ENCODE results near the gene NOL6. TPM values are rescaled to one million over a fixed set of nuclear protein-coding genes. Genes with fewer than 3 reads are reported as not detected.

Gene NOL6
- polyA plus RNA-seq, 1 donor from 2014 or later, result 15.5 TPM

DNA sequence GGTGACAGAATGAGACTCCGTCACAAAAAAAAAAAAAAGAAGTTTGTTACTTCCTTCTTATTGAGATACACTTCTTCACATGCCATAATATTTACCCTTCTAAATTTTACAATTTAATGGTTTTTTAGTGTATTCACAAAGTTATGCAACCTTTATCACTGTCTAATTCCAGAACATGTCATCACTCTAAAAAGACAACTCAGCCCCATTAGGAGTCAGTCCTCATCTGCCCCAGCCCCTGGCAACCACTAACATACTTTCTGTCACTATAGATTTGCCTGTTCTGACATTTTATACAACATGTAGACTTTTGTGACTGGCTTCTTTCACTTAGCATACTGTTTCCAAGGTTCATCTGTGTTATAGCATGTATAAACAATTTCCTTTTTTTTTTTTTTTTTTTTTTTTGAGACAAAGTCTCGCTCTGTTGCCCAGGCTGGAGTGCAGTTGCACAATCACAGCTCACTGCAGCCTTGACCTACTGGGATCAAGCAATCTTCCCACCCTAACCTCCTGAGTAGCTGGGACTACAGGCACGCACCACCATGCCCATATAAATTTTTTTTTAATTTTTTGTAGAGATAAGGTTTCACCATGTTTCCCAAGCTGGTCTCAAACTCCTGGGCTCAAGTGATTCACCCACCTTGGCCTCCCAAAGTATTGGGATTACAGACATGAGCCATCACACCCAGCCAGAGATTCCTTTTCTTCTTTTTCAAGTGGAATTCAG, 44.3 kb downstream of the NOL6 start:
- H3K4me2 ChIP-seq (ENCODE audit: low read length), result no peak overlapping the region
- TF ChIP-seq RAD21 (conservative IDR thresholded peaks at IDR 0.05), result no peak
- no peak for TF ChIP-seq EP300 (conservative IDR thresholded peaks at IDR 0.05; ENCODE audit: poor library complexity, severe bottlenecking)
- TF ChIP-seq EZH2 (IDR thresholded peaks at IDR 0.05; ENCODE audit: borderline replicate concordance, insufficient read depth, low read length, poor library complexity, severe bottlenecking), result no peak
- TF ChIP-seq MXI1 (conservative IDR thresholded peaks at IDR 0.05; ENCODE audit: poor library complexity, severe bottlenecking), result no peak
- no peak for TF ChIP-seq SMC3 (conservative IDR thresholded peaks at IDR 0.05; ENCODE audit: poor library complexity)
- TF ChIP-seq, protein P1, sequence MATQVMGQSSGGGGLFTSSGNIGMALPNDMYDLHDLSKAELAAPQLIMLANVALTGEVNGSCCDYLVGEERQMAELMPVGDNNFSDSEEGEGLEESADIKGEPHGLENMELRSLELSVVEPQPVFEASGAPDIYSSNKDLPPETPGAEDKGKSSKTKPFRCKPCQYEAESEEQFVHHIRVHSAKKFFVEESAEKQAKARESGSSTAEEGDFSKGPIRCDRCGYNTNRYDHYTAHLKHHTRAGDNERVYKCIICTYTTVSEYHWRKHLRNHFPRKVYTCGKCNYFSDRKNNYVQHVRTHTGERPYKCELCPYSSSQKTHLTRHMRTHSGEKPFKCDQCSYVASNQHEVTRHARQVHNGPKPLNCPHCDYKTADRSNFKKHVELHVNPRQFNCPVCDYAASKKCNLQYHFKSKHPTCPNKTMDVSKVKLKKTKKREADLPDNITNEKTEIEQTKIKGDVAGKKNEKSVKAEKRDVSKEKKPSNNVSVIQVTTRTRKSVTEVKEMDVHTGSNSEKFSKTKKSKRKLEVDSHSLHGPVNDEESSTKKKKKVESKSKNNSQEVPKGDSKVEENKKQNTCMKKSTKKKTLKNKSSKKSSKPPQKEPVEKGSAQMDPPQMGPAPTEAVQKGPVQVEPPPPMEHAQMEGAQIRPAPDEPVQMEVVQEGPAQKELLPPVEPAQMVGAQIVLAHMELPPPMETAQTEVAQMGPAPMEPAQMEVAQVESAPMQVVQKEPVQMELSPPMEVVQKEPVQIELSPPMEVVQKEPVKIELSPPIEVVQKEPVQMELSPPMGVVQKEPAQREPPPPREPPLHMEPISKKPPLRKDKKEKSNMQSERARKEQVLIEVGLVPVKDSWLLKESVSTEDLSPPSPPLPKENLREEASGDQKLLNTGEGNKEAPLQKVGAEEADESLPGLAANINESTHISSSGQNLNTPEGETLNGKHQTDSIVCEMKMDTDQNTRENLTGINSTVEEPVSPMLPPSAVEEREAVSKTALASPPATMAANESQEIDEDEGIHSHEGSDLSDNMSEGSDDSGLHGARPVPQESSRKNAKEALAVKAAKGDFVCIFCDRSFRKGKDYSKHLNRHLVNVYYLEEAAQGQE (IDR thresholded peaks at IDR 0.05; ENCODE audit: borderline replicate concordance), result no peak
- TF ChIP-seq, protein P2, sequence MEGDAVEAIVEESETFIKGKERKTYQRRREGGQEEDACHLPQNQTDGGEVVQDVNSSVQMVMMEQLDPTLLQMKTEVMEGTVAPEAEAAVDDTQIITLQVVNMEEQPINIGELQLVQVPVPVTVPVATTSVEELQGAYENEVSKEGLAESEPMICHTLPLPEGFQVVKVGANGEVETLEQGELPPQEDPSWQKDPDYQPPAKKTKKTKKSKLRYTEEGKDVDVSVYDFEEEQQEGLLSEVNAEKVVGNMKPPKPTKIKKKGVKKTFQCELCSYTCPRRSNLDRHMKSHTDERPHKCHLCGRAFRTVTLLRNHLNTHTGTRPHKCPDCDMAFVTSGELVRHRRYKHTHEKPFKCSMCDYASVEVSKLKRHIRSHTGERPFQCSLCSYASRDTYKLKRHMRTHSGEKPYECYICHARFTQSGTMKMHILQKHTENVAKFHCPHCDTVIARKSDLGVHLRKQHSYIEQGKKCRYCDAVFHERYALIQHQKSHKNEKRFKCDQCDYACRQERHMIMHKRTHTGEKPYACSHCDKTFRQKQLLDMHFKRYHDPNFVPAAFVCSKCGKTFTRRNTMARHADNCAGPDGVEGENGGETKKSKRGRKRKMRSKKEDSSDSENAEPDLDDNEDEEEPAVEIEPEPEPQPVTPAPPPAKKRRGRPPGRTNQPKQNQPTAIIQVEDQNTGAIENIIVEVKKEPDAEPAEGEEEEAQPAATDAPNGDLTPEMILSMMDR (IDR thresholded peaks at IDR 0.05; ENCODE audit: poor library complexity, severe bottlenecking), result no peak
- TF ChIP-seq TAF1 (IDR thresholded peaks at IDR 0.05; ENCODE audit: low read depth), result no peak
- no peak for TF ChIP-seq POLR2AphosphoS5 (IDR thresholded peaks at IDR 0.05)
- H3K79me2 ChIP-seq (replicated peaks; ENCODE audit: insufficient read depth, low read length), result no peaks in the 10 kb centered on the region
- H3K9me3 ChIP-seq (ENCODE audit: low read length), result no peaks in the 10 kb centered on the region
- no peak overlapping the region for H3K9ac ChIP-seq (ENCODE audit: low read length)
- H3K4me3 ChIP-seq (ENCODE audit: low read length), result no peak overlapping the region
- H2AFZ ChIP-seq (ENCODE audit: low read depth, low read length), result no peak overlapping the region
- no peaks in the 10 kb centered on the region for H3K36me3 ChIP-seq (ENCODE audit: insufficient read depth, low read length)
- no peaks in the 10 kb centered on the region for H4K20me1 ChIP-seq (ENCODE audit: insufficient read depth)
- H3K27ac ChIP-seq (ENCODE audit: low read length), result no peak overlapping the region
- H3K27me3 ChIP-seq (ENCODE audit: insufficient read depth, low read depth, low read length), result no peaks in the 10 kb centered on the region
- no peaks in the 10 kb centered on the region for H3F3A ChIP-seq (ENCODE audit: insufficient read depth, low read length, poor library complexity, severe bottlenecking)
- H3K9me2 ChIP-seq (ENCODE audit: insufficient read depth, low read length), result no peaks in the 10 kb centered on the region

DNA sequence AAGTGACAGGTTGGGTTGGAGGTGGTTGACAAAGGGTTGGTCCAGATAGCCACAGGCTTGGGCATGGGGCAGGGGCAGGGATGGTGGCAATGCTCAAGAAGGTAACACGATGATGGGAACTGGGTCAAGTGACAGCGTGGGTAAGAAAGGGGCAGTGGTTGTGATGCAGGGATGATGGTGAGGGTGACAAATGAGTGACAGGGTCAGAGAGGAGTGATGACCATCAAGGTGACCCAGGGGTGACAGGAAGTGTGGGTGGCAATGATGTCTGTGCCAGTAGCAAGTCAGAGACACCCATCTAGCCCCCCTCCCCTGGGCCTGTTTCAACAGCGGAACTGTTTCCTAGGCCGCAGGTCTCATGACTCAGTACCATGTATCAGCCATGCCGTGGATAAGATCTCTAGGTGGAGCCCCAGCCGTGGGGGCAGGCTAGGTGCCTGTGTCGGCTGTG, 46.9 kb downstream of the NOL6 start:
- H3K4me2 ChIP-seq (ENCODE audit: low read length), result no peak overlapping the region
- H3F3A ChIP-seq (ENCODE audit: insufficient read depth, low read length, poor library complexity, severe bottlenecking), result no peaks in the 10 kb centered on the region
- no peaks in the 10 kb centered on the region for H3K27me3 ChIP-seq (ENCODE audit: insufficient read depth, low read depth, low read length)
- no peaks in the 10 kb centered on the region for H4K20me1 ChIP-seq (ENCODE audit: insufficient read depth)
- no peak overlapping the region for H2AFZ ChIP-seq (ENCODE audit: low read depth, low read length)
- H3K9me3 ChIP-seq (ENCODE audit: low read length), result no peaks in the 10 kb centered on the region
- H3K79me2 ChIP-seq (replicated peaks; ENCODE audit: insufficient read depth, low read length), result no peaks in the 10 kb centered on the region
- no peaks in the 10 kb centered on the region for H3K9me2 ChIP-seq (ENCODE audit: insufficient read depth, low read length)
- H3K9ac ChIP-seq (ENCODE audit: low read length), result no peak overlapping the region
- H3K27ac ChIP-seq (ENCODE audit: low read length), result no peak overlapping the region
- TF ChIP-seq EZH2 (IDR thresholded peaks at IDR 0.05; ENCODE audit: borderline replicate concordance, insufficient read depth, low read length, poor library complexity, severe bottlenecking) (no peak), RAD21 (conservative IDR thresholded peaks at IDR 0.05) (no peak), SMC3 (conservative IDR thresholded peaks at IDR 0.05; ENCODE audit: poor library complexity) (no peak), POLR2AphosphoS5 (IDR thresholded peaks at IDR 0.05) (no peak), MXI1 (conservative IDR thresholded peaks at IDR 0.05; ENCODE audit: poor library complexity, severe bottlenecking) (no peak), TAF1 (IDR thresholded peaks at IDR 0.05; ENCODE audit: low read depth) (no peak), EP300 (conservative IDR thresholded peaks at IDR 0.05; ENCODE audit: poor library complexity, severe bottlenecking) (no peak)
- TF ChIP-seq, protein P2 (IDR thresholded peaks at IDR 0.05; ENCODE audit: poor library complexity, severe bottlenecking), result no peak
- TF ChIP-seq, protein P1 (IDR thresholded peaks at IDR 0.05; ENCODE audit: borderline replicate concordance), result no peak
- H3K36me3 ChIP-seq (ENCODE audit: insufficient read depth, low read length), result no peaks in the 10 kb centered on the region
- H3K4me3 ChIP-seq (ENCODE audit: low read length), result no peak overlapping the region
